Measurements from ENCODE around the gene NUP210L. TPM values are rescaled to one million over a fixed set of nuclear protein-coding genes. Genes with fewer than 3 reads are reported as not detected.
"Not testable (repeated sequence)": the region's sequence is repeated elsewhere in the genome, so short reads cannot be mapped to it uniquely, and the experiment has no call there.

The NUP210L gene
- total RNA-seq, 4 donors from 2014 or later, result 0.09 to 0.21 TPM; not detected in 2

GRCh38 chr1:154075746-154076145 lies 79.1 kb downstream of the NUP210L start:
- H3K36me3 ChIP-seq, result no peaks in the 10 kb centered on the region
- TF ChIP-seq POLR2A (IDR thresholded peaks at IDR 0.05) (no peak), CTCF (IDR thresholded peaks at IDR 0.05) (no peak)
- H3K27me3 ChIP-seq, result no peaks in the 10 kb centered on the region
- H3K4me3 ChIP-seq, result no peak overlapping the region
- no peak for DNase-seq
- H3K4me1 ChIP-seq, result no peaks in the 10 kb centered on the region
- intact Hi-C loops (cut with DNase I; ENCODE audit: low total_unique reads), result no loop called here
- H3K9me3 ChIP-seq, result no peaks in the 10 kb centered on the region
- no peak overlapping the region for H3K27ac ChIP-seq

- no peak overlapping the region for H3K4me3 ChIP-seq
- H3K27ac ChIP-seq, result no peak overlapping the region
- intact Hi-C loops (cut with DNase I; ENCODE audit: low total_unique reads), result no loop called here
- no peaks in the 10 kb centered on the region for H3K27me3 ChIP-seq
- DNase-seq, result no peak
- H3K4me1 ChIP-seq, result no peaks in the 10 kb centered on the region
- H3K36me3 ChIP-seq, result no peaks in the 10 kb centered on the region
- TF ChIP-seq CTCF (IDR thresholded peaks at IDR 0.05) (no peak), POLR2A (IDR thresholded peaks at IDR 0.05) (no peak)
- no peaks in the 10 kb centered on the region for H3K9me3 ChIP-seq
Observed at GRCh38 chr1:154062309-154062708, 92.6 kb downstream of the NUP210L start.

- DNase-seq; H3K36me3 ChIP-seq; H3K27me3 ChIP-seq; H3K27ac ChIP-seq; H3K4me1 ChIP-seq; H3K4me3 ChIP-seq; intact Hi-C loops (cut with DNase I; ENCODE audit: low total_unique reads); H3K9me3 ChIP-seq: not testable (repeated sequence)
Observed at GRCh38 chr1:154047436-154047835, 107.4 kb downstream of the NUP210L start.

GRCh38 chr1:154033697-154034096 lies 121.2 kb downstream of the NUP210L start:
- H3K27me3 ChIP-seq; intact Hi-C loops (cut with DNase I; ENCODE audit: low total_unique reads); DNase-seq; H3K4me3 ChIP-seq; H3K27ac ChIP-seq; H3K9me3 ChIP-seq; H3K36me3 ChIP-seq; H3K4me1 ChIP-seq: not testable (repeated sequence)

GRCh38 chr1:154019940-154020339 lies 134.9 kb downstream of the NUP210L start:
- intact Hi-C loops (cut with DNase I; ENCODE audit: low total_unique reads), result no loop called here
- Histone ChIP-seq H3K27ac (no peak overlapping the region), H3K9me3 (no peaks in the 10 kb centered on the region), H3K4me1 (no peaks in the 10 kb centered on the region), H3K27me3 (no peaks in the 10 kb centered on the region), H3K4me3 (no peak overlapping the region), H3K36me3 (no peaks in the 10 kb centered on the region)
- TF ChIP-seq CTCF (IDR thresholded peaks at IDR 0.05), result no peak
- no peak for TF ChIP-seq POLR2A (IDR thresholded peaks at IDR 0.05)
- no peak for DNase-seq

GRCh38 chr1:154019269-154019668 lies 135.6 kb downstream of the NUP210L start:
- H3K4me3 ChIP-seq, result no peak overlapping the region
- no peaks in the 10 kb centered on the region for H3K9me3 ChIP-seq
- TF ChIP-seq POLR2A (IDR thresholded peaks at IDR 0.05) (no peak), CTCF (IDR thresholded peaks at IDR 0.05) (no peak)
- H3K27me3 ChIP-seq, result no peaks in the 10 kb centered on the region
- intact Hi-C loops (cut with DNase I; ENCODE audit: low total_unique reads), result no loop called here
- no peak for DNase-seq
- no peaks in the 10 kb centered on the region for H3K36me3 ChIP-seq
- no peaks in the 10 kb centered on the region for H3K4me1 ChIP-seq
- H3K27ac ChIP-seq, result no peak overlapping the region

Measured in uterus (tissue), 4 donors.